ENCODE measurements around the gene GOSR1.
"Not testable (repeated sequence)": the region's sequence is repeated elsewhere in the genome, so short reads cannot be mapped to it uniquely, and the experiment has no call there.

DNA sequence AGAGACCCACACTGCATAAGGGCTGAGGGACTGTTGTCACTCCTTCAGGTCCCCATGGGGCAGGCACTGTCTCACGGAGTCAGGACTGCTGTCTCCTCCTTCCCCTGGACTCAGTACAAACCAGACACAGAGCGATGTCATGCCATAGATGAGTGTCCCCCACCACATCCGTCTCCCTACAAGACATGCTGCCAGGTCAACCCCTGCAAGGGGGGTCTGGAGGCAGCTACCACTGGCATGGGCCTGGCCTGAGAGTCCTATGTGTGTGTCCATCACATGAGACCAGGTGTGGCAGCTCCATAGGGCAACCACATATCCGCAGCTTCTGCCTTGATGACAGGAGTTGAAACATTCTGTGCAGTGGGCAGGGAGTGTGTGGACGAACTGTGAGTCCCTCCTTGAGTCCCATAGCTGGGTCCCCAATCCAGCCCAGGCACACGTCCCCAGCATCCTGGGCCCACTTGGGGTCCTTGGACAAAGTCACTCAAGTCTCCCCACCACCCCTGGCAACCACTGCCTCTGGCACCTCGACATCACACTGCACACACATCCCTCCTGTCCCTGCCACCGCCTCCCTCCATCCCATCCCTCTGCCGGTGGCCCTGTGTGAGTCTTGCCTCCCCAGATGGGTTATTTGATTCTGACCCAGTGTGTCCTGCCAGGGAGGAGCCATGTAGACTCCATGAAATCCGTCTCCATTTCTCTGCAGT lies 89.5 kb downstream of the GOSR1 start:
- TF ChIP-seq, protein P1, sequence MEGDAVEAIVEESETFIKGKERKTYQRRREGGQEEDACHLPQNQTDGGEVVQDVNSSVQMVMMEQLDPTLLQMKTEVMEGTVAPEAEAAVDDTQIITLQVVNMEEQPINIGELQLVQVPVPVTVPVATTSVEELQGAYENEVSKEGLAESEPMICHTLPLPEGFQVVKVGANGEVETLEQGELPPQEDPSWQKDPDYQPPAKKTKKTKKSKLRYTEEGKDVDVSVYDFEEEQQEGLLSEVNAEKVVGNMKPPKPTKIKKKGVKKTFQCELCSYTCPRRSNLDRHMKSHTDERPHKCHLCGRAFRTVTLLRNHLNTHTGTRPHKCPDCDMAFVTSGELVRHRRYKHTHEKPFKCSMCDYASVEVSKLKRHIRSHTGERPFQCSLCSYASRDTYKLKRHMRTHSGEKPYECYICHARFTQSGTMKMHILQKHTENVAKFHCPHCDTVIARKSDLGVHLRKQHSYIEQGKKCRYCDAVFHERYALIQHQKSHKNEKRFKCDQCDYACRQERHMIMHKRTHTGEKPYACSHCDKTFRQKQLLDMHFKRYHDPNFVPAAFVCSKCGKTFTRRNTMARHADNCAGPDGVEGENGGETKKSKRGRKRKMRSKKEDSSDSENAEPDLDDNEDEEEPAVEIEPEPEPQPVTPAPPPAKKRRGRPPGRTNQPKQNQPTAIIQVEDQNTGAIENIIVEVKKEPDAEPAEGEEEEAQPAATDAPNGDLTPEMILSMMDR (IDR thresholded peaks at IDR 0.05): not testable (repeated sequence)
- not testable (repeated sequence) for TF ChIP-seq POLR2A (IDR thresholded peaks at IDR 0.05)
